ENCODE measurements around the gene SPHK2. TPM values are rescaled to one million over a fixed set of nuclear protein-coding genes. Genes with fewer than 3 reads are reported as not detected.

The SPHK2 gene
- total RNA-seq, 1 experiment from 2014 or later: 4.7 TPM

GRCh38 chr19:48603850-48604249, 15.5 kb upstream of the SPHK2 start:
- no peak for DNase-seq (ENCODE audit: low read depth)

- no peak for DNase-seq (ENCODE audit: low read depth)
These were observed 12.6 kb upstream of the SPHK2 start, which contains the start of gene SPACA4 for GRCh38 chr19:48606463-48607358. TSS of gene SPACA4 (plus strand) at chr19:48606742. CDS start at chr19:48606979, 237 bp downstream.

GRCh38 chr19:48607359-48607755, 11.9 kb upstream of the SPHK2 start:
- no peak for DNase-seq (ENCODE audit: low read depth)

GRCh38 chr19:48608798-48609263, 10.5 kb upstream of the SPHK2 start:
- peak; percentile 70 for DNase-seq (ENCODE audit: low read depth)

- no peak for DNase-seq (ENCODE audit: low read depth)
These were observed 9.7 kb upstream of the SPHK2 start for GRCh38 chr19:48609571-48610108.

DNA sequence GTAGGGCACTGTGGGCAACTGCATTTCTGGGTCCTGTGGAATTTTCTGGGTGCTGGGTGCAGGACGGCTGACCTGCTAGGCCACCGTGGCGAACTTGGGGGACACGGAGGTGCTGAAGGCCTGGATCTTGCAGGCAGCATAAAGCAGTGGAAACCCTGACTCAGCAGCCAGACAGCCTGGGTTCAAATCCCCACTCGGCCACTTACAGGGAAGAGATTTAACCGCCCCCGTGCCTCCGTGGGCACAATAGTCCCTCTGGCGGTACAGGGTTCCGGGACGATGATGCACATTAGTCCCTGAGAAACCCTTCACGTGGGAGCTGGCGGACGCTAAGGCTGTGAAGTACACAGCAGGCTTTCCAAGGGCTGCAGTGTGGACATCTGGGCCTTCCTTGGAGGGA, 7.4 kb upstream of the SPHK2 start:
- no peak for DNase-seq (ENCODE audit: low read depth)

GRCh38 chr19:48613024-48613851, 6.1 kb upstream of the SPHK2 start:
- no peak for DNase-seq (ENCODE audit: low read depth)

DNA sequence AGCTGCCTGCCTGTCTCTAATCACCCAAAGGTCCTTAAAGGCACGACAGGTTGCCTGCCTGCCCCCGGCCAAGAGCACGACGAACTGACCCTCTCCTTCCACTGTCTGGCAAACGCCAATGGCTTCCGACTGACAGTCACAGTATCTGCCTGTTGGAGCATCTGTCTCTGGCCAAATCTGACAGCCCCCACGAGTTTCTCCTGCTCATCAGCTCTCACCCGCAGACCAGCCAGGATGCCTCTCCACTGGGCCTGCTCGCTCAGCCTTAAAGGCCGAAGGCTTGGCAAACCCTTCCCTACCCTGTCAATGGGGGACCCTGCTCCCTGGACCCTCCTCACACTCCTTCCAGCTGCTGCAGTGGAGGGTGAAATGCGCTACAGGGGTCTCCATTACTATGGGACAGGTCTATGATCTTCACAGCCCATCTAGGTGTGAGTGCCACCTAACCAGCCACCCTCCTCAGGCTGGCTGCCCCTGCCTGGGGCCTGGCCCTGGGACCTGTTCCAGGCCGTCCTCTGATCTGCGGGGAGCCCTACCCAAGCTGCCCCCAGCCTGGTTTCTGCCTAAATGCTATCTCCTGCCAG, 5.4 kb upstream of the SPHK2 start:
- no peak for DNase-seq (ENCODE audit: low read depth)

DNA sequence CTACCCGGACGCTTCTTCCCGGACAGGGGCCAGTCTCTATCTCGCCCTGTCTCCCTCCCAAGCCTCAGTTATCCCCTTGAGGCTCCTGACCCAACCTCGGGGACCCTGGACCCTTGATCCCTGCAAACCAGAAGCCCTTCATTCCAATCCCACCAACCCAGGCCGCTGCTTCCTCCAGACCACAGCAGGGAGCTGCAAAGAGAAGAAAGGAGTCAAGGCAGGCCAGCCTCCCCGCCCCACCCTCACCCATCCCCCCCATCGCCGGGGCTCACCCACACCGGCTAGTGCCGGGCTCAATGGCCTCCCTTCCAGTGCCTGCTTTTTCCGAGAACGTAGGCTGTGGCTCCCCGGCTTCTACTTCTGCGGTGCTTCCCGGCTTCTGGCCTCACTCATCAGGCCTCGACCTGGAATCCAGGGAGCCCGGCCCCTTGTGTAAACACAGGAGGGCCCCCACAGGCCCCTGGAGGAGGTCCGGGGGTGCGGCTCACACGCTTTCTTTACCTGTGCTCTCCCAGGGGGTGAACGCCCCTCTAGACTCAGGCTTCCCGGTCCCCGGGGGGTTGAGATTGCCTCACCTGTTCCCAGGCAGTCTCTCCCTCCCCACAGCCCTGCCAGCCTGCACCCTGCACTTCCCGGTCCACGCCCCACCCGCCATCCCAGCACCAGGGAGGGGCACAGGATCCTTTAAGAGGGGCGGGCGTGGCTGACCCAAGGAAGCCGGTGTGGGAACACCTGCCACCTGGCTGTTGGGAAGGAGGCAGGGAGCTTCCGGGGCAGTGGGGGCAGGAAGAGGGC, 4.7 kb upstream of the SPHK2 start, which contains the start of gene FAM83E:
Gene FAM83E, minus strand, starts transcription at position 641 of the 795 bp plus-strand sequence. CDS start 1,704 bp downstream, outside the sequence.
- DNase-seq (ENCODE audit: low read depth): no peak

DNA sequence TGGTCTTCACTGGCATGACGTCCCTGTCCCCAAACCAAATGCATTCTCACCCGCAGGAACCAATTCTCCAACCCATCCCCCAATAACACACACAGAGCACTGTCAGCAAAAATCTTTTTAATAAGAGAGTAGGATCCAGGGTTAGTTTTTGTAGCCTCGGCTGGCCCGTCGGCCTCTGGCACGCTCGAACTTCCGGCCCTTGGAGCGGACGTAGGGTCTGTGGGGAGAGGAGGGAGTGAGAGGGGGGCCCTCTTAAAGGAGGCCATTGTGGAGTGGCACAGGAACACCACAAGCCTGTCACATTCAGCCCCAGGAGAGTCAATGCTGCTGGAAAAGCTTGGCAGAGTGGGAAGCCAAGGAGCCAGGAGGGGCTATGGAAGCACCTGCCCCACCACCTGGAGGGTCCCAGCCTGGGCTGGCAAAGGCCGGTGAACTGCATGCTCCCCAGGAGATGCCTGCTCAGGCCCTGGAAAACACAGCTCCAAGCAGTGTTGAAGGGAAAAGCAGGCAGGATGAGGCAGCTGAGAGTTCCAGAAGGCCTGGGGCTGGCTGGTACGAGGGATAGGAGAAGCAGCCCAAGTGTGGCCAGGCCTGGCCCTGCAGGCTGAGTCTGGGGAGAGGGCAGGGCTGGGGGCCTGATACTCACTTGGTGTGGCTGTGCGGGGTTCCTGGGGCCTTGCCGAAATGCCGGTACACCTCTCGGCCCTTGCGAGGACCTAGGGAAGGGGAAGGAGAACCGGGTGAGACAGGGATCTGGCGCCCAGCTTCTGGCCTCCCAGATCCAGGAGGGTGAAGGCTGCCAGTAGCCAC, 3.9 kb upstream of the SPHK2 start:
- DNase-seq (ENCODE audit: low read depth): no peak

- no peak for DNase-seq (ENCODE audit: low read depth)
These were observed 3.3 kb upstream of the SPHK2 start for GRCh38 chr19:48616041-48616436.

DNA sequence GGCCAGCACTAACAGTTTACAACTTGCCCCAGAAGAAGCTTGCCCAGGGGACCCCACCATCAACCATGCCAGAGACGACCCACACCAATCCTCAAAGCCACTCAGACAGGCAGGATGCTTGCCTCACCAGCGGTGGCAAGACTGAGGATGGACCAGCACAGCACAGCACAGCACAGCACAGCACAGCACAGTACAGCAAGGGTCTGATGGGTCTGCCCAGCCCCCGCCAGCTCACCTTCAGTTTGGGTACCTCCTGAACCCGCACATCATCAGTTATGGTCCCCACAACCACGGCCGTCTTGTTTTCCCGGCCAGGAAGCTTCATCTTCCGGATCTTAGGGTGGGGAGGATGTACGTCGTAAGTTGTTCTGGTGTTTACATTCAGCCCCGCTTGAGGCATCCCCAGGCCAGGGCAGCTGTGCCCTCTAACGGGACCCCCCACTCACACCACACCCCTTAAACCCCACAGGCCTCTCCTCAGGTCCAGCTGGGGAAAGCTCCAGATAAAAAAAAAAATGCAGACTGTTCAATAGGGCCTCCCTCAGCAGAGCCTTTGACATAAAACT, 2.7 kb upstream of the SPHK2 start:
- DNase-seq (ENCODE audit: low read depth): no peak

- no peak for DNase-seq (ENCODE audit: low read depth)
These were observed 2.0 kb upstream of the SPHK2 start for GRCh38 chr19:48617146-48617937.

DNA sequence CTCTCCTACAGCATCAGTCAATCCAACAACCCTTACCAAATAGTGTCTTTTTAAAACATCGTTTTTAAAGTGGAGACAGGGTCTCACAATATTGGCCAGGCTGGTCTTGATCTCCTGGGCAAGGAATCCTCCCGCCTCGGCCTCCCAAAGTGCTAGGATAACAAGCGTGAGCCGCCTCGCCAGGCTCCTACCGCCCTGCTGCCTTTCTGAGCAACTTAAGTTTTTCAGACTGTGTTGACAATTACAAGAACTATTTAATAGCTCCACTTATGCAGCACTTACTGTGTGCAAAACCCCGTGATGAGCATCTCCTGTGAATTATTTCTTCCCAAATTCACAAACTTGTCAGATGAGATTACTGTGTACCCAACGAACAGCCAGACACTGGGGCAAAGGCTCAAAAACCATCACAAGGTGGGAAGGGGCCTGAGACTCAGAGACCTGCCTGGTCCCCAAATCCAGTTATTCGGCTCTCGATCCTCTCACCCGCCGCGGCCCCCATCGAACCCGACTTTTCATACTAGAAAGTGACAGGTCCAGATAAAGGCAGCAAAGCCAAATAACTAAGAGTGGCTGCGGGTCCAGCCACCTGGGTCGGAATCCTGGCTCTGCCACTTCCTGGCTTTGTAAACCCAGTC, 909 bp upstream of the SPHK2 start:
- no peak for DNase-seq (ENCODE audit: low read depth)

GRCh38 chr19:48619692-48620585, 633 bp downstream of the SPHK2 start:
- DNase-seq (ENCODE audit: low read depth): no peak

GRCh38 chr19:48623556-48624066, 4.3 kb downstream of the SPHK2 start:
- DNase-seq (ENCODE audit: low read depth): no peak

- peak; percentile 97 for DNase-seq (ENCODE audit: low read depth)
These were observed 4.8 kb downstream of the SPHK2 start for GRCh38 chr19:48624067-48624594.
